ENCODE measurements around the gene AASDH. TPM values are rescaled to one million over a fixed set of nuclear protein-coding genes. Genes with fewer than 3 reads are reported as not detected.
A peak's percentile ranks its signal among the peaks of the same experiment; 100 is the strongest.

Gene AASDH
- total RNA-seq, 1 donor from 2014 or later = 7.3 TPM

DNA sequence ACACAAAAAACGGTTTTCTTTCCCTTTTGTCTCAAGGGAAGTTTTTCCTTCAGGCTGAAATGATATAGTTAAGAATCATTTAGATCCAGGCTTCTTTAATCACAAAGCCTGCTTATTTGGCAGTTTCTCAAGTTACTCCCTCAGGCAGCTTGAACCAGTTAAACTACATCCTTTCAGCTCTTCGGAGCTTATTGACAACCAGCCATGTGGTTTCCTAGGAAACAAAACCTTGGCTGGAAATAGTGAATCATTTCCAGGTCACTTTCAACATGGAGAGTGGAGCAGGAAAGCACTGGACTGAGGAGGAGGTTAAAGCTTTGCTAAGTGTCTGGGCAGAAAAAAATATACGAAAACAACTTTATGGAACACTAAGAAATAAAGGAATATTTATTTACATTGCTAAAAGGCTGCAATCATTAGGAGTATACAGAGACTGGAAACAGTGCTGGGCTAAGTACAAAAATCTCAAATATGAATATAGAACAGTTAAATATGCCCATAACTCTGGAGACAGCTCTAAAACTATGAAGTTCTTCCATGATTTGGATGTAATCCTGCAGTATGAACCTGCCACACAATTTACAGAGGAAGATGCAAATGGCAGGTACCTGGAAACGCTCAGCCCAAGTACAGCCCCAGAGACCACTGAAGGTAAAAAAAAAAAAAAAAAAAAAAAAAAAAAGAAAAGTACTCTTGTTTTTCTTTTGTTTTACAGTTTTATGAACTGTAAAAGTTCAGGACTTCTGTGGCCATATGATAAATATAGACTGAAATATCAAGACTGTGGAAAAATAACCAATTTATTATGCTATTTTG, 23.2 kb upstream of the AASDH start:
- Histone ChIP-seq H3K9me3 (ENCODE audit: insufficient read depth, low read depth, low read length) (no peaks in the 10 kb centered on the region), H3K27me3 (ENCODE audit: insufficient read depth, low read length) (no peaks in the 10 kb centered on the region), H3K4me1 (ENCODE audit: insufficient read depth, low read length) (peaks cover 12% of the 10 kb centered on the region), H3K9ac (ENCODE audit: low read length) (peak overlapping the region; percentile 77), H3K4me3 (ENCODE audit: insufficient read depth, low read depth, low read length) (peak overlapping the region; percentile 42), H3K27ac (ENCODE audit: low read depth, low read length) (peak overlapping the region; percentile 89), H3K4me2 (ENCODE audit: low read length) (peak overlapping the region; percentile 78), H4K20me1 (ENCODE audit: insufficient read depth, low read length) (no peaks in the 10 kb centered on the region), H3K36me3 (ENCODE audit: insufficient read depth, low read length) (peaks cover 7% of the 10 kb centered on the region), H2AFZ (ENCODE audit: low read depth, low read length) (peak overlapping the region; percentile 49), H3K79me2 (ENCODE audit: insufficient read depth, low read length) (peaks cover 51% of the 10 kb centered on the region)
- peak overlapping the region; percentile 74 for H3K4me3 Mint-ChIP-seq (ENCODE audit: unreplicated experiment)
- TF ChIP-seq EZH2 (IDR thresholded peaks at IDR 0.05; ENCODE audit: insufficient read depth, low read length) = no peak
- TF ChIP-seq, protein P1, sequence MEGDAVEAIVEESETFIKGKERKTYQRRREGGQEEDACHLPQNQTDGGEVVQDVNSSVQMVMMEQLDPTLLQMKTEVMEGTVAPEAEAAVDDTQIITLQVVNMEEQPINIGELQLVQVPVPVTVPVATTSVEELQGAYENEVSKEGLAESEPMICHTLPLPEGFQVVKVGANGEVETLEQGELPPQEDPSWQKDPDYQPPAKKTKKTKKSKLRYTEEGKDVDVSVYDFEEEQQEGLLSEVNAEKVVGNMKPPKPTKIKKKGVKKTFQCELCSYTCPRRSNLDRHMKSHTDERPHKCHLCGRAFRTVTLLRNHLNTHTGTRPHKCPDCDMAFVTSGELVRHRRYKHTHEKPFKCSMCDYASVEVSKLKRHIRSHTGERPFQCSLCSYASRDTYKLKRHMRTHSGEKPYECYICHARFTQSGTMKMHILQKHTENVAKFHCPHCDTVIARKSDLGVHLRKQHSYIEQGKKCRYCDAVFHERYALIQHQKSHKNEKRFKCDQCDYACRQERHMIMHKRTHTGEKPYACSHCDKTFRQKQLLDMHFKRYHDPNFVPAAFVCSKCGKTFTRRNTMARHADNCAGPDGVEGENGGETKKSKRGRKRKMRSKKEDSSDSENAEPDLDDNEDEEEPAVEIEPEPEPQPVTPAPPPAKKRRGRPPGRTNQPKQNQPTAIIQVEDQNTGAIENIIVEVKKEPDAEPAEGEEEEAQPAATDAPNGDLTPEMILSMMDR (IDR thresholded peaks at IDR 0.05; ENCODE audit: insufficient read depth, low read depth, low read length) = no peak
- peak; percentile 98 for FAIRE-seq
- peaks cover 2% of the 10 kb centered on the region for H3K36me3 Mint-ChIP-seq (ENCODE audit: low read depth, unreplicated experiment)
- H3K27me3 Mint-ChIP-seq (ENCODE audit: low read depth, unreplicated experiment) = no peaks in the 10 kb centered on the region
- peaks cover 11% of the 10 kb centered on the region for H3K4me1 Mint-ChIP-seq (ENCODE audit: low read depth, unreplicated experiment)
- peak overlapping the region; percentile 86 for H3K27ac Mint-ChIP-seq (ENCODE audit: unreplicated experiment)
- no peaks in the 10 kb centered on the region for H3K9me3 Mint-ChIP-seq (ENCODE audit: unreplicated experiment)
- DNase-seq (ENCODE audit: low read depth) = peak; percentile 97

GRCh38 chr4:56409511-56410090, 22.3 kb upstream of the AASDH start:
- TF ChIP-seq, protein P1 (IDR thresholded peaks at IDR 0.05; ENCODE audit: insufficient read depth, low read depth, low read length) = no peak
- no peak for TF ChIP-seq EZH2 (IDR thresholded peaks at IDR 0.05; ENCODE audit: insufficient read depth, low read length)
- H2AFZ ChIP-seq (ENCODE audit: low read depth, low read length) = no peak overlapping the region
- Mint-ChIP-seq H3K36me3 (ENCODE audit: low read depth, unreplicated experiment) (peaks cover 2% of the 10 kb centered on the region), H3K27me3 (ENCODE audit: low read depth, unreplicated experiment) (no peaks in the 10 kb centered on the region), H3K27ac (ENCODE audit: unreplicated experiment) (peak overlapping the region; percentile 86), H3K4me3 (ENCODE audit: unreplicated experiment) (no peak overlapping the region), H3K4me1 (ENCODE audit: low read depth, unreplicated experiment) (peaks cover 11% of the 10 kb centered on the region), H3K9me3 (ENCODE audit: unreplicated experiment) (no peaks in the 10 kb centered on the region)
- peak overlapping the region; percentile 78 for H3K4me2 ChIP-seq (ENCODE audit: low read length)
- H3K36me3 ChIP-seq (ENCODE audit: insufficient read depth, low read length) = peaks cover 7% of the 10 kb centered on the region
- no peaks in the 10 kb centered on the region for H3K9me3 ChIP-seq (ENCODE audit: insufficient read depth, low read depth, low read length)
- no peaks in the 10 kb centered on the region for H3K27me3 ChIP-seq (ENCODE audit: insufficient read depth, low read length)
- FAIRE-seq (peak; percentile 66), DNase-seq (ENCODE audit: low read depth) (no peak)
- peak overlapping the region; percentile 89 for H3K27ac ChIP-seq (ENCODE audit: low read depth, low read length)
- no peaks in the 10 kb centered on the region for H4K20me1 ChIP-seq (ENCODE audit: insufficient read depth, low read length)
- H3K79me2 ChIP-seq (ENCODE audit: insufficient read depth, low read length) = peaks cover 47% of the 10 kb centered on the region
- H3K9ac ChIP-seq (ENCODE audit: low read length) = peak overlapping the region; percentile 77
- H3K4me3 ChIP-seq (ENCODE audit: insufficient read depth, low read depth, low read length) = peak overlapping the region; percentile 5
- H3K4me1 ChIP-seq (ENCODE audit: insufficient read depth, low read length) = peaks cover 12% of the 10 kb centered on the region
